ENCODE results near the gene NDEL1. TPM values are rescaled to one million over a fixed set of nuclear protein-coding genes. Genes with fewer than 3 reads are reported as not detected.

Gene NDEL1
- total and polyA plus RNA-seq, 3 experiments from 2014 or later, result 50.6 to 66.6 (median 57.1) TPM

GRCh38 chr17:8447799-8448198, 12.1 kb downstream of the NDEL1 start:
- peak overlapping the region in 2 of 8 donors; percentile 10 to 43 for H3K27ac Mint-ChIP-seq
- Histone ChIP-seq H3K4me1 (ENCODE audit: insufficient read depth, low read length) (peaks cover 16% of the 10 kb centered on the region), H3K9me3 (ENCODE audit: low read length) (no peaks in the 10 kb centered on the region), H3K27ac (ENCODE audit: low read depth, low read length) (no peak overlapping the region), H3K4me3 (ENCODE audit: low read length) (no peak overlapping the region), H3K36me3 (ENCODE audit: insufficient read depth, low read length) (peaks cover 50% of the 10 kb centered on the region), H3K27me3 (ENCODE audit: insufficient read depth, low read length, poor library complexity, severe bottlenecking) (no peaks in the 10 kb centered on the region)
- no peaks in the 10 kb centered on the region for H3K27me3 Mint-ChIP-seq
- ChIA-PET POLR2A (no interaction called here), CTCF (no interaction called here)
- peaks cover 22 to 43% (median 32%) of the 10 kb centered on the region in 3 donors for H3K4me1 Mint-ChIP-seq
- no peak overlapping the region for H3K4me3 Mint-ChIP-seq
- DNase-seq, result no peak
- no peaks in the 10 kb centered on the region for H3K9me3 Mint-ChIP-seq
- peaks cover 0 to 92% (median 26%) of the 10 kb centered on the region in 3 donors for H3K36me3 Mint-ChIP-seq

GRCh38 chr17:8448310-8448709, 12.6 kb downstream of the NDEL1 start:
- Mint-ChIP-seq H3K36me3 (peaks cover 0 to 93% (median 22%) of the 10 kb centered on the region in 3 donors), H3K9me3 (no peaks in the 10 kb centered on the region), H3K27me3 (no peaks in the 10 kb centered on the region), H3K4me1 (peaks cover 18 to 38% (median 27%) of the 10 kb centered on the region in 3 donors), H3K4me3 (no peak overlapping the region), H3K27ac (no peak overlapping the region)
- Histone ChIP-seq H3K4me1 (ENCODE audit: insufficient read depth, low read length) (peaks cover 11% of the 10 kb centered on the region), H3K27ac (ENCODE audit: low read depth, low read length) (no peak overlapping the region), H3K36me3 (ENCODE audit: insufficient read depth, low read length) (peaks cover 50% of the 10 kb centered on the region), H3K27me3 (ENCODE audit: insufficient read depth, low read length, poor library complexity, severe bottlenecking) (no peaks in the 10 kb centered on the region), H3K4me3 (ENCODE audit: low read length) (no peak overlapping the region), H3K9me3 (ENCODE audit: low read length) (no peaks in the 10 kb centered on the region)
- CTCF ChIA-PET, result no interaction called here
- POLR2A ChIA-PET, result no interaction called here
- DNase-seq, result no peak

GRCh38 chr17:8451933-8452614, 16.4 kb downstream of the NDEL1 start:
- no peak for DNase-seq
- CTCF ChIA-PET, result no interaction called here
- H3K4me3 ChIP-seq (ENCODE audit: low read length), result no peak overlapping the region
- Mint-ChIP-seq H3K36me3 (peaks cover 9 to 85% (median 31%) of the 10 kb centered on the region in 3 donors), H3K4me3 (no peak overlapping the region), H3K9me3 (no peaks in the 10 kb centered on the region), H3K27ac (no peak overlapping the region), H3K27me3 (no peaks in the 10 kb centered on the region), H3K4me1 (peaks cover 13 to 18% (median 15%) of the 10 kb centered on the region in 3 donors)
- no peaks in the 10 kb centered on the region for H3K4me1 ChIP-seq (ENCODE audit: insufficient read depth, low read length)
- H3K27ac ChIP-seq (ENCODE audit: low read depth, low read length), result no peak overlapping the region
- no peaks in the 10 kb centered on the region for H3K27me3 ChIP-seq (ENCODE audit: insufficient read depth, low read length, poor library complexity, severe bottlenecking)
- H3K9me3 ChIP-seq (ENCODE audit: low read length), result no peaks in the 10 kb centered on the region
- peaks cover 47% of the 10 kb centered on the region for H3K36me3 ChIP-seq (ENCODE audit: insufficient read depth, low read length)
- POLR2A ChIA-PET, result no interaction called here

- H3K27ac ChIP-seq (ENCODE audit: low read depth, low read length), result no peak overlapping the region
- Mint-ChIP-seq H3K36me3 (peaks cover 14 to 83% (median 37%) of the 10 kb centered on the region in 3 donors), H3K27me3 (no peaks in the 10 kb centered on the region), H3K9me3 (no peaks in the 10 kb centered on the region), H3K27ac (no peak overlapping the region), H3K4me3 (no peak overlapping the region), H3K4me1 (peaks cover 18 to 25% (median 20%) of the 10 kb centered on the region in 3 donors)
- no peaks in the 10 kb centered on the region for H3K27me3 ChIP-seq (ENCODE audit: insufficient read depth, low read length, poor library complexity, severe bottlenecking)
- no peak overlapping the region for H3K4me3 ChIP-seq (ENCODE audit: low read length)
- POLR2A ChIA-PET, result no interaction called here
- H3K9me3 ChIP-seq (ENCODE audit: low read length), result no peaks in the 10 kb centered on the region
- CTCF ChIA-PET, result interaction anchor here (1.3 kb wide), 1 partner anchor 293 kb away, joined by 4 read pairs; no protein-coding TSS in a partner anchor
- peaks cover 53% of the 10 kb centered on the region for H3K36me3 ChIP-seq (ENCODE audit: insufficient read depth, low read length)
- no peak for DNase-seq
- H3K4me1 ChIP-seq (ENCODE audit: insufficient read depth, low read length), result no peaks in the 10 kb centered on the region
Measured at GRCh38 chr17:8453326-8453725, 17.6 kb downstream of the NDEL1 start.

- H3K9me3 ChIP-seq (ENCODE audit: low read length), result no peaks in the 10 kb centered on the region
- Mint-ChIP-seq H3K27ac (peak overlapping the region in 4 of 8 donors; percentile 7 to 25 (median 20)), H3K4me1 (peaks cover 21 to 30% (median 27%) of the 10 kb centered on the region in 3 donors), H3K4me3 (no peak overlapping the region), H3K9me3 (no peaks in the 10 kb centered on the region), H3K27me3 (no peaks in the 10 kb centered on the region), H3K36me3 (peaks cover 14 to 84% (median 39%) of the 10 kb centered on the region in 3 donors)
- H3K4me3 ChIP-seq (ENCODE audit: low read length), result no peak overlapping the region
- no peak for DNase-seq
- no peak overlapping the region for H3K27ac ChIP-seq (ENCODE audit: low read depth, low read length)
- H3K27me3 ChIP-seq (ENCODE audit: insufficient read depth, low read length, poor library complexity, severe bottlenecking), result no peaks in the 10 kb centered on the region
- ChIA-PET POLR2A (no interaction called here), CTCF (no interaction called here)
- peaks cover 56% of the 10 kb centered on the region for H3K36me3 ChIP-seq (ENCODE audit: insufficient read depth, low read length)
- no peaks in the 10 kb centered on the region for H3K4me1 ChIP-seq (ENCODE audit: insufficient read depth, low read length)
Measured at GRCh38 chr17:8455665-8456209, 20.1 kb downstream of the NDEL1 start.

- Histone ChIP-seq H3K27ac (ENCODE audit: low read depth, low read length) (no peak overlapping the region), H3K4me1 (ENCODE audit: insufficient read depth, low read length) (no peaks in the 10 kb centered on the region), H3K9me3 (ENCODE audit: low read length) (no peaks in the 10 kb centered on the region), H3K4me3 (ENCODE audit: low read length) (no peak overlapping the region), H3K27me3 (ENCODE audit: insufficient read depth, low read length, poor library complexity, severe bottlenecking) (no peaks in the 10 kb centered on the region), H3K36me3 (ENCODE audit: insufficient read depth, low read length) (peaks cover 56% of the 10 kb centered on the region)
- Mint-ChIP-seq H3K36me3 (peaks cover 14 to 86% (median 42%) of the 10 kb centered on the region in 3 donors), H3K9me3 (no peaks in the 10 kb centered on the region), H3K27ac (peak overlapping the region in 2 of 8 donors; percentile 2 to 52), H3K27me3 (no peaks in the 10 kb centered on the region), H3K4me3 (no peak overlapping the region), H3K4me1 (peaks cover 24 to 39% (median 29%) of the 10 kb centered on the region in 3 donors)
- no peak for DNase-seq
- ChIA-PET CTCF (no interaction called here), POLR2A (no interaction called here)
Measured at GRCh38 chr17:8458128-8458527, 22.4 kb downstream of the NDEL1 start.

GRCh38 chr17:8459107-8459506, 23.4 kb downstream of the NDEL1 start:
- Mint-ChIP-seq H3K9me3 (no peaks in the 10 kb centered on the region), H3K4me3 (no peak overlapping the region), H3K36me3 (peaks cover 14 to 90% (median 42%) of the 10 kb centered on the region in 3 donors), H3K27ac (peak overlapping the region in 2 of 8 donors; percentile 38 to 62), H3K4me1 (peaks cover 26 to 47% (median 37%) of the 10 kb centered on the region in 3 donors), H3K27me3 (no peaks in the 10 kb centered on the region)
- peaks cover 64% of the 10 kb centered on the region for H3K36me3 ChIP-seq (ENCODE audit: insufficient read depth, low read length)
- CTCF ChIA-PET, result interaction anchor here (1.3 kb wide), 1 partner anchor 286 kb away, joined by 3 read pairs; no protein-coding TSS in a partner anchor
- no peak for DNase-seq
- no peak overlapping the region for H3K27ac ChIP-seq (ENCODE audit: low read depth, low read length)
- no peak overlapping the region for H3K4me3 ChIP-seq (ENCODE audit: low read length)
- POLR2A ChIA-PET, result no interaction called here
- no peaks in the 10 kb centered on the region for H3K9me3 ChIP-seq (ENCODE audit: low read length)
- no peaks in the 10 kb centered on the region for H3K4me1 ChIP-seq (ENCODE audit: insufficient read depth, low read length)
- no peaks in the 10 kb centered on the region for H3K27me3 ChIP-seq (ENCODE audit: insufficient read depth, low read length, poor library complexity, severe bottlenecking)

- ChIA-PET CTCF (interaction anchor here (1.3 kb wide), 1 partner anchor 286 kb away, joined by 3 read pairs; no protein-coding TSS in a partner anchor), POLR2A (interaction anchor here (0.5 kb wide), 1 partner anchor 78 kb away, joined by 3 read pairs; no protein-coding TSS in a partner anchor)
- no peak for DNase-seq
- Histone ChIP-seq H3K36me3 (ENCODE audit: insufficient read depth, low read length) (peaks cover 60% of the 10 kb centered on the region), H3K4me3 (ENCODE audit: low read length) (no peak overlapping the region), H3K27me3 (ENCODE audit: insufficient read depth, low read length, poor library complexity, severe bottlenecking) (no peaks in the 10 kb centered on the region), H3K27ac (ENCODE audit: low read depth, low read length) (no peak overlapping the region), H3K9me3 (ENCODE audit: low read length) (no peaks in the 10 kb centered on the region), H3K4me1 (ENCODE audit: insufficient read depth, low read length) (no peaks in the 10 kb centered on the region)
- H3K4me1 Mint-ChIP-seq, result peaks cover 30 to 54% (median 41%) of the 10 kb centered on the region in 3 donors
- H3K9me3 Mint-ChIP-seq, result no peaks in the 10 kb centered on the region
- no peak overlapping the region for H3K4me3 Mint-ChIP-seq
- no peak overlapping the region for H3K27ac Mint-ChIP-seq
- peaks cover 14 to 92% (median 41%) of the 10 kb centered on the region in 3 donors for H3K36me3 Mint-ChIP-seq
- no peaks in the 10 kb centered on the region for H3K27me3 Mint-ChIP-seq
Measured at GRCh38 chr17:8459831-8460230, 24.1 kb downstream of the NDEL1 start.

Data from CD8-positive, alpha-beta memory T cell (primary cell).